Ishikawa (cell line): ENCODE results near the gene CMPK1.

Experiments
- CEBPB ChIP-seq: IDR thresholded peaks from 2 replicates; pipeline ENCODE4 v1.6.1; 2012
- EGR1 ChIP-seq: IDR thresholded peaks from 2 replicates; pipeline ENCODE4 v1.6.1; 2012
- EP300 ChIP-seq: IDR thresholded peaks from 2 replicates; pipeline ENCODE4 v1.6.1; 2012; ENCODE audit warnings: borderline replicate concordance
- RAD21 ChIP-seq: IDR thresholded peaks from 2 replicates; pipeline ENCODE4 v1.6.1; 2012; ENCODE audit warnings: low read depth
- TAF1 ChIP-seq: IDR thresholded peaks from 2 replicates; pipeline ENCODE4 v1.6.1; 2012; ENCODE audit warnings: low read depth, mild to moderate bottlenecking
- TF ChIP-seq, protein P1 (sequence below): IDR thresholded peaks from 2 replicates; pipeline ENCODE4 v1.6.1; 2012; ENCODE audit warnings: low read depth, mild to moderate bottlenecking
- TF ChIP-seq, protein P2 (sequence below): IDR thresholded peaks from 2 replicates; pipeline ENCODE4 v1.6.1; 2012

- TF ChIP-seq RAD21 (no peak), CEBPB (no peak), TAF1 (no peak), EGR1 (no peak), EP300 (no peak)
- TF ChIP-seq, protein P1, sequence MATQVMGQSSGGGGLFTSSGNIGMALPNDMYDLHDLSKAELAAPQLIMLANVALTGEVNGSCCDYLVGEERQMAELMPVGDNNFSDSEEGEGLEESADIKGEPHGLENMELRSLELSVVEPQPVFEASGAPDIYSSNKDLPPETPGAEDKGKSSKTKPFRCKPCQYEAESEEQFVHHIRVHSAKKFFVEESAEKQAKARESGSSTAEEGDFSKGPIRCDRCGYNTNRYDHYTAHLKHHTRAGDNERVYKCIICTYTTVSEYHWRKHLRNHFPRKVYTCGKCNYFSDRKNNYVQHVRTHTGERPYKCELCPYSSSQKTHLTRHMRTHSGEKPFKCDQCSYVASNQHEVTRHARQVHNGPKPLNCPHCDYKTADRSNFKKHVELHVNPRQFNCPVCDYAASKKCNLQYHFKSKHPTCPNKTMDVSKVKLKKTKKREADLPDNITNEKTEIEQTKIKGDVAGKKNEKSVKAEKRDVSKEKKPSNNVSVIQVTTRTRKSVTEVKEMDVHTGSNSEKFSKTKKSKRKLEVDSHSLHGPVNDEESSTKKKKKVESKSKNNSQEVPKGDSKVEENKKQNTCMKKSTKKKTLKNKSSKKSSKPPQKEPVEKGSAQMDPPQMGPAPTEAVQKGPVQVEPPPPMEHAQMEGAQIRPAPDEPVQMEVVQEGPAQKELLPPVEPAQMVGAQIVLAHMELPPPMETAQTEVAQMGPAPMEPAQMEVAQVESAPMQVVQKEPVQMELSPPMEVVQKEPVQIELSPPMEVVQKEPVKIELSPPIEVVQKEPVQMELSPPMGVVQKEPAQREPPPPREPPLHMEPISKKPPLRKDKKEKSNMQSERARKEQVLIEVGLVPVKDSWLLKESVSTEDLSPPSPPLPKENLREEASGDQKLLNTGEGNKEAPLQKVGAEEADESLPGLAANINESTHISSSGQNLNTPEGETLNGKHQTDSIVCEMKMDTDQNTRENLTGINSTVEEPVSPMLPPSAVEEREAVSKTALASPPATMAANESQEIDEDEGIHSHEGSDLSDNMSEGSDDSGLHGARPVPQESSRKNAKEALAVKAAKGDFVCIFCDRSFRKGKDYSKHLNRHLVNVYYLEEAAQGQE, result no peak
- TF ChIP-seq, protein P2, sequence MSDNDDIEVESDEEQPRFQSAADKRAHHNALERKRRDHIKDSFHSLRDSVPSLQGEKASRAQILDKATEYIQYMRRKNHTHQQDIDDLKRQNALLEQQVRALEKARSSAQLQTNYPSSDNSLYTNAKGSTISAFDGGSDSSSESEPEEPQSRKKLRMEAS, result no peak
Measured at GRCh38 chr1:47384083-47384482, 50.5 kb downstream of the CMPK1 start.
